C4-2B (cell line): Measurements from ENCODE around the gene SIRT2.

Source experiments
- CTCF ChIP-seq: fragments of 450-650 bp; conservative IDR thresholded peaks from 2 replicates; pipeline ENCODE4 v1.5.1; 2017; ENCODE audit warnings: mild to moderate bottlenecking
- ZFX ChIP-seq: fragments of 450-650 bp; IDR thresholded peaks from 2 replicates; pipeline ENCODE4 v1.6.1; 2017

GRCh38 chr19:38861368-38861767, 38.0 kb downstream of the SIRT2 start:
- TF ChIP-seq CTCF (no peak), ZFX (no peak)
